ENCODE results near the gene HSD3B7.

- TF ChIP-seq SUZ12 (IDR thresholded peaks at IDR 0.05; ENCODE audit: extremely low read depth, insufficient read depth, insufficient read length) (no peak), YY1 (IDR thresholded peaks at IDR 0.05; ENCODE audit: insufficient read depth, insufficient read length) (no peak)
These were observed 36.9 kb upstream of the HSD3B7 start for GRCh38 chr16:30947859-30948666.

Measured in NT2/D1 (cell line).